K562 (cell line): ENCODE measurements around the gene TAF1B. TPM values are rescaled to one million over a fixed set of nuclear protein-coding genes. Genes with fewer than 3 reads are reported as not detected.

Source experiments
- CCNT2 ChIP-seq: IDR thresholded peaks from 2 replicates; pipeline ENCODE4 v1.6.1; 2011; ENCODE audit warnings: borderline replicate concordance, low read depth, mild to moderate bottlenecking, moderate library complexity, mixed read lengths, low read length; ENCODE audit not compliant: insufficient read length; ENCODE audit errors: extremely low read depth
- CTBP1 ChIP-seq: fragments of 450-650 bp; IDR thresholded peaks from 2 replicates; pipeline ENCODE4 v1.6.1; 2016; ENCODE audit warnings: borderline replicate concordance
- GATAD2B ChIP-seq: fragments of 450-650 bp; IDR thresholded peaks from 2 replicates; pipeline ENCODE4 v1.6.1; 2017; ENCODE audit warnings: mild to moderate bottlenecking, borderline replicate concordance
- GMEB1 ChIP-seq: fragments of 250-450 bp; sonication (Bioruptor Pico); IDR thresholded peaks from 2 replicates; pipeline ENCODE4 v1.4.0; 2020; ENCODE audit warnings: mild to moderate bottlenecking
- GTF2E2 ChIP-seq: fragments of 200-800 bp; sonication (Bioruptor generic); IDR thresholded peaks from 2 replicates; pipeline ENCODE4 v1.6.1; 2016; ENCODE audit warnings: missing genetic modification characterization, missing compliant biosample characterization
- MCM2 ChIP-seq: fragments of 450-650 bp; IDR thresholded peaks from 2 replicates; pipeline ENCODE4 v1.6.1; 2017; ENCODE audit warnings: low read depth, mild to moderate bottlenecking
- POLR2G ChIP-seq: fragments of 200-400 bp; formaldehyde crosslinking; IDR thresholded peaks from 2 replicates; pipeline ENCODE4 v1.6.1; 2017; ENCODE audit warnings: low read depth, mild to moderate bottlenecking, antibody characterized with exemption, low read length, moderate library complexity
- SMAD1 ChIP-seq: fragments of 150-350 bp; IDR thresholded peaks from 2 replicates; pipeline ENCODE4 v1.6.1; 2014; ENCODE audit warnings: low read length, low read depth; ENCODE audit not compliant: partially characterized antibody
- SMARCA4 ChIP-seq: fragments of 450-650 bp; IDR thresholded peaks from 2 replicates; pipeline ENCODE4 v1.6.1; 2016
- SRSF9 ChIP-seq: fragments of 200-400 bp; formaldehyde crosslinking; IDR thresholded peaks from 2 replicates; pipeline ENCODE4 v1.6.1; 2017; ENCODE audit warnings: low read depth, low read length, borderline replicate concordance
- TBP ChIP-seq: optimal IDR thresholded peaks from 2 replicates; pipeline ENCODE3; 2011; ENCODE audit warnings: low read depth, low read length, improper control_type of control experiment
- TRIM24 ChIP-seq, 2 experiments: fragments of 450-650 bp; IDR thresholded peaks; 2 replicates each; pipeline ENCODE4 v1.6.1; 2016
- U2AF1 ChIP-seq: fragments of 200-400 bp; formaldehyde crosslinking; optimal IDR thresholded peaks from 2 replicates; pipeline ENCODE3; 2017; ENCODE audit warnings: mild to moderate bottlenecking, low read depth, low read length, moderate library complexity
- ZNF507 ChIP-seq: conservative IDR thresholded peaks from 2 replicates; pipeline ENCODE4 v1.6.1; 2017; ENCODE audit warnings: missing genetic modification characterization, missing compliant biosample characterization
- ZNF668 ChIP-seq: fragments of 250-450 bp; sonication (Bioruptor Pico); IDR thresholded peaks from 2 replicates; pipeline ENCODE4 v1.8.0; 2022; ENCODE audit warnings: mild to moderate bottlenecking, inconsistent platforms
- ZNF764 ChIP-seq: fragments of 250-450 bp; sonication (Bioruptor Pico); IDR thresholded peaks from 2 replicates; pipeline ENCODE4 v1.4.0; 2020; ENCODE audit warnings: low read depth, mild to moderate bottlenecking, moderate library complexity
- polyA plus RNA-seq, 8 experiments: library from polyadenylated mRNA; depleted of rRNA in 4 of 8; stranded (reverse) in 5 of 8; unstranded in 3 of 8; fragments of >200 nt; fragmentation: Nextera tagmentation in 2 of 8; fragmentation: Illumina TruSeq in 1 of 8; extraction: Ambion mirVana in 2 of 8; extraction: Trizol in 1 of 8; gene quantifications; 2 replicates each; pipeline versions ENCODE4 v1.2.1 to v1.2.3, GENCODE V29; 2011 to 2014; ENCODE audit warnings: inconsistent platforms in 1 of 8, missing spikeins in 1 of 8
- total RNA-seq, 7 experiments: library from RNA; depleted of rRNA in 6 of 7; stranded (reverse); fragments of >200 nt in 6 of 7; fragmentation: Illumina TruSeq in 2 of 7; extraction: Trizol in 2 of 7; gene quantifications; 2 replicates each; pipeline versions ENCODE4 v1.2.1 to v1.2.3, GENCODE V29; 2011 to 2021; ENCODE audit warnings: low replicate concordance in 1 of 7
- TF ChIP-seq, protein P1 (sequence below), 2 experiments: IDR thresholded peaks; 2 replicates each; pipeline ENCODE4 v1.6.1; 2011; ENCODE audit warnings: borderline replicate concordance in 1 of 2, control low read depth in 1 of 2, low read depth in 1 of 2, low read length in 1 of 2, mild to moderate bottlenecking in 1 of 2, mixed read lengths in 1 of 2, moderate library complexity in 1 of 2; ENCODE audit not compliant: insufficient read depth in 1 of 2, insufficient read length in 1 of 2, poor library complexity in 1 of 2, severe bottlenecking in 1 of 2; ENCODE audit errors: extremely low read depth in 1 of 2

The TAF1B gene
- total and polyA plus RNA-seq, 9 of the 15 experiments (the other 6 are each of a cell fraction or from before 2014, with no cell fraction given) = 8.8 to 25.1 (median 17.3) TPM

GRCh38 chr2:9951522-9952285 is 108.4 kb downstream of the TAF1B start, which contains the start of gene GRHL1 (continued):
- TF ChIP-seq CTBP1 (peak; percentile 87), GMEB1 (CRISPR knock-in tag) (peak; percentile 18; the same call in 1 of the 2 replicates), SRSF9 (no peak), POLR2G (peak; percentile 81), U2AF1 (peak; percentile 76), GATAD2B (0 out of 2 replicates have a peak, but pooled peaks have one; percentile 35), MCM2 (no peak), ZNF507 (tag) (no peak), ZNF764 (CRISPR knock-in tag) (no peak), ZNF668 (CRISPR knock-in tag) (no peak), TBP (peak; percentile 33), TRIM24 (IDR thresholded peaks at IDR 0.05) (0 out of 4 replicates have a peak, but pooled peaks of 1 of the 2 experiments have one; percentile 10), SMARCA4 (no peak), SMAD1 (no peak), GTF2E2 (peak; percentile 42; the same call in 1 of the 2 replicates), CCNT2 (peak; percentile 39)
- TF ChIP-seq, protein P1, sequence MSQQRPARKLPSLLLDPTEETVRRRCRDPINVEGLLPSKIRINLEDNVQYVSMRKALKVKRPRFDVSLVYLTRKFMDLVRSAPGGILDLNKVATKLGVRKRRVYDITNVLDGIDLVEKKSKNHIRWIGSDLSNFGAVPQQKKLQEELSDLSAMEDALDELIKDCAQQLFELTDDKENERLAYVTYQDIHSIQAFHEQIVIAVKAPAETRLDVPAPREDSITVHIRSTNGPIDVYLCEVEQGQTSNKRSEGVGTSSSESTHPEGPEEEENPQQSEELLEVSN (IDR thresholded peaks at IDR 0.05; ENCODE audit: borderline replicate concordance in 1 of 2, extremely low read depth in 1 of 2, insufficient read depth in 1 of 2, insufficient read length in 1 of 2, low read depth in 1 of 2, low read length in 1 of 2, poor library complexity in 1 of 2, severe bottlenecking in 1 of 2) = peak in 1 of 2 experiments; percentile 31
